Mucosa of gallbladder (tissue), 1 donor: ENCODE data around the gene FBXL20. TPM values are rescaled to one million over a fixed set of nuclear protein-coding genes. Genes with fewer than 3 reads are reported as not detected.
A peak's percentile ranks its signal among the peaks of the same experiment; 100 is the strongest.
"Not testable (repeated sequence)": the region's sequence is repeated elsewhere in the genome, so short reads cannot be mapped to it uniquely, and the experiment has no call there.

ENCODE experiments used
- DNase-seq: peaks from one replicate; pipeline ENCODE4 v3.0.0-alpha.2; 2020; ENCODE audit warnings: low spot score
- total RNA-seq: library from RNA; stranded (reverse); gene quantifications from one replicate; pipeline ENCODE4 v1.2.1, GENCODE V29; 2021
- donor health status: DM: no; HTN: no; CAD: no.

Gene FBXL20, protein sequence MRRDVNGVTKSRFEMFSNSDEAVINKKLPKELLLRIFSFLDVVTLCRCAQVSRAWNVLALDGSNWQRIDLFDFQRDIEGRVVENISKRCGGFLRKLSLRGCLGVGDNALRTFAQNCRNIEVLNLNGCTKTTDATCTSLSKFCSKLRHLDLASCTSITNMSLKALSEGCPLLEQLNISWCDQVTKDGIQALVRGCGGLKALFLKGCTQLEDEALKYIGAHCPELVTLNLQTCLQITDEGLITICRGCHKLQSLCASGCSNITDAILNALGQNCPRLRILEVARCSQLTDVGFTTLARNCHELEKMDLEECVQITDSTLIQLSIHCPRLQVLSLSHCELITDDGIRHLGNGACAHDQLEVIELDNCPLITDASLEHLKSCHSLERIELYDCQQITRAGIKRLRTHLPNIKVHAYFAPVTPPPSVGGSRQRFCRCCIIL
- 31.8 TPM for total RNA-seq

DNA sequence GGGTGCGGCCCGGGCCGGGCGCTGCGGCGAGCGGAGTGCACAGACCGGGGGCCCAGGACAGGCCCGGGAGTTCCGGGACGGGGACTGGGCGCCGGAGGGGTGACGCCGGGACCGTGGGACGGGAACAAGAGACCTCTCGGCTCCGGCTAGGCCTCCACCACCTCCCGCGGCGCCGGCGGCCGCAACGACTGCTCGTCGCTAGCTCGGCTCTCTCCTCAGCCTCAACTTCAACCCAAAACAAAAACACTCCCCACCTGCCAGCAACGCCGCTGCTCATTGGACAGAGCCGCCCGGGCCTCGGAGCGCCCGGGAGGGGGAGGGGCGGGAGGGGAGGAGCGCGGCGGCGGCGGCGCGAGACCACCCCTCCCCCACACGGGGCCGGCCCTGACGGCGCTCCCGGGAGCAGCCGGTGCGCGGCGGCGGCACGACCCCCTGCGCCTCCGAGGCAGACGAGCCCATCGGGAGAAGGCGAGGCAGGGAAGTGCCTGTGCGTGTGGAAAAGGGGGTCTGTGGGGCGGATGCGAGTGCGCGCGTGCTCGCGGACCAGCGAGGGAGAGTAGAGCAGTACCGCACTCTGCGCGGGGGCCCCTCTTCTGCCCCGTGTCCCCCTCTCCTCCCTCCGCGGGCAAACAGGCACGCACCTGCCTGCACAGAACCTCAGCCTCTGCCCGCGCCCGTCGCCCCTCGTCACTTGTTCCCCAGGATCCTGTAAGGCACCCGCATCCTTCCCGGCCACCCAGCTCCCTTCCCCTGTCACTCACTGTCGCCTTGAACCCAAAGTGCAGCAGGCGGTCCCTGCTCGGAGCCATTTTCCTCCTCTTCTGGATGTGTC lies at the start of gene FBXL20:
FBXL20 (minus strand) TSS at position 215 of the 832 bp plus-strand sequence. CDS start 224 bp downstream, outside the sequence.
- peak; percentile 95 for DNase-seq

GRCh38 chr17:39450847-39451581 lies 49.6 kb upstream of the FBXL20 start, which contains the start of gene MED1:
MED1 (minus strand) TSS chr17:39451263; CDS start chr17:39451062, 201 bp downstream.
- peak; percentile 97 for DNase-seq

GRCh38 chr17:39450051-39450450 lies 48.6 kb upstream of the FBXL20 start:
- no peak for DNase-seq

GRCh38 chr17:39447561-39447960 lies 46.1 kb upstream of the FBXL20 start:
- no peak for DNase-seq

- no peak for DNase-seq
These were observed 41.9 kb upstream of the FBXL20 start for GRCh38 chr17:39443326-39443725.

DNA sequence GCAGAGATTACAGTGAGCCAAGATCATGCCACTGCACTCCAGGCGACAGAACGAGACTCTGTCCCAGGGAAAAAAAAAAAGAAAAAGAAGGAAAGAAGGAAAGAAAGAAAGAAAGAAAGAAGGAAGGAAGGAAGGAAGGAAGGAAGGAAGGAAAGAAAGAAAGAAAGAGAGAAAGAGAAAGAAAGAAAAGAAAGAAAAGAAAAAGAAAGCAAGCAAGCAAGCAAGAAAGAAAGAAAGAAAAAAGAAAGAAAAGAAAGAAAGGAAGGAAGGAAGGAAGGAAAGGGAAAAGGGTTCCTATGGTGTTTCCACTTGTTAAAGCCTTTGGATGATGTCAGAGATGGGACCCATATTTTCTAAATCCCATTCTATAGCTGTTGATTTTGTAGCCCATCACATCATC lies 38.4 kb upstream of the FBXL20 start:
- DNase-seq = not testable (repeated sequence)

DNA sequence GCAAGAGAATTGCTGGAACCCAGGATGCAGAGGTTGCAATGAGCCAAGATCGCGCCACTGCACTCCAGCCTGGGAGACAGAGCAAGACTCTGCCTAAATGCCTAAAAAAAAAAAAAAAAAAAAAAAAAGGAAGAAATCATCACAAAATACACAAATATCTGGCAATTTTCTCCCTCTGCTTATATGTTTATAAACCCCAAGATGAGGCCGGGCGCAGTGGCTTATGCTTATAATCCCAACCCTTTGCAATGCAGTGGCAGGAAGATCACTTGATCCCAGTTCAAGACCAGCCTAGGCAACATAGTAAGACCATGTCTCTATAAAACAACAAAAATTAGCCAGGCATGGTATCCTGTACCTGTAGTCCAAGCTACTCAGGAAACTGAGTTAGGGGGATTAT lies 28.2 kb upstream of the FBXL20 start:
- DNase-seq = no peak

DNA sequence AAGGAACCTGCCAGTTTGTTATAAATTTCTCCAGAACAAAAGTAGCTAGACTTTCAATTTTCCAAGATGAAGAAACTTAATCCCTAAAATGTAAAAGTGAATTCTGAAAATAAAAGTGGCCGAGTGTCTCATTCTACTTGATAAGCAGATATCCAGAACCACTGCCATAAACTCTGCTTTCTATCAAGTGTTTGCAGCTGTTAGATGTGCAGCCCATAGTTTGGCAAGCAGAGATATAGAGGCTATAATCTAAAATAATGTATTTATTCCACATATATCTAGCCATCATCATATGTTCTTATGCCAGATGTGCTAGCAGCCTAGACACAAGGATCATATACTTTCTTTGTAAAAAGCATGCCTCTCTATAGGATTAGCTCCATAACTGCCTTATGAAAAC lies 14.7 kb upstream of the FBXL20 start:
- no peak for DNase-seq

DNA sequence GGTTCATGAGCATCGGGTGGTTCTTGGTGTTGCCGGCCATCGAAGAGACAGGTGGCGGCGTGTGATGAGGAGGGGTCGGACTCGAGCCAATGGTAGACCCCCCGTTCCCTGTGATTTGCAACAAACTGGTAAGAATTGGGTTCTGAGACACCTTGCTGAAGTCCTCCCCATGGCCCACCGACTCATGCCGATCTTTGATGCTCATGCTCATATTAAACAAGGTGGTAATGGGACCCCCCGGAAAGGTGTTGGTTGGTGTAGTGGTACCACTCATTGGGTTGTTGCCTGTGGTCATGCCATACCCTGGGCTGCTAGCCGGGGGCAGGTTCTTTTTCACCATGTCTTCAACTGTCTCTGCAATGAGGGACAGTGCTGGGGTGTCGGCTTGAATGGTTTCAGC lies 8.9 kb upstream of the FBXL20 start:
- no peak for DNase-seq

DNA sequence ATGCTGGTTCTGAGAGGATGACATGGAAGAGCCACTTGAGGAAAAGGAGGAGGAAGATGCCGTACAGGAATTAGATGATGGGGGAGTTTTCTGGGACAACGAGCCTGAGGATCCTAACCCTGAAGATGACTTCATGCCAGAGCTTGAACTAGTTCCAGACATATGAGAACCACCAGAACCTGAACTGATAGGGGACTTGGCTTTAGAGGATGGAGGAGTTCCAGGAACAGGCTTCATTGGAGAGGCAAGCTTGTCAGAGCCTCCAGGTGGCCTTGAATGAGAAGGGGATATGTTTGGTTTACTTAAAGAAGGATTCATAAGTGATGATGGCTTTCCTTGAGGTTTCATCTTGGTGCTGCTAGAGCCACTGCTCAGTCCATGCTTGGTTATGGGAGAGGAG lies 6.9 kb upstream of the FBXL20 start:
- DNase-seq = no peak

DNA sequence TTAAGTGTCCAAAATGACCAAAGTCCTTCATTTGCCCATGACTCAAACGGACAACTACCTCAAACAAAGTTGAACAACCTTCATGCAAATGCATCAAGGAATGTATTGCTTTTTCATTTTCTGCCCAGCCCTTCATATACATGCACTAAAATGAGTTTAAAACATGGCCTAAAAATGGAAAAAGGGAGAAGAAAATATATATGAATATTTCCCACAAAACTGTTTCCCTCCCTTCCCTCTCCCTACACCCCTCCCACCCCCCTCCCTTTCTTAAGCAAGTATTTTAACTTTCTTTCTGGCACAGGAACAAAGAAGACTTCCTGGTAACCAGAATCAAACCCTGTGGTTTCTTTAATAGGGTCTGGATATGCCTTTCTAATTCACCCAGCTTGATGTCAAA lies 5.5 kb upstream of the FBXL20 start:
- DNase-seq = no peak

- no peak for DNase-seq
These were observed 4.0 kb upstream of the FBXL20 start for GRCh38 chr17:39405436-39405835.

GRCh38 chr17:39404542-39405378 lies 3.3 kb upstream of the FBXL20 start:
- no peak for DNase-seq

GRCh38 chr17:39402890-39403605 lies 1.6 kb upstream of the FBXL20 start:
- no peak for DNase-seq

DNA sequence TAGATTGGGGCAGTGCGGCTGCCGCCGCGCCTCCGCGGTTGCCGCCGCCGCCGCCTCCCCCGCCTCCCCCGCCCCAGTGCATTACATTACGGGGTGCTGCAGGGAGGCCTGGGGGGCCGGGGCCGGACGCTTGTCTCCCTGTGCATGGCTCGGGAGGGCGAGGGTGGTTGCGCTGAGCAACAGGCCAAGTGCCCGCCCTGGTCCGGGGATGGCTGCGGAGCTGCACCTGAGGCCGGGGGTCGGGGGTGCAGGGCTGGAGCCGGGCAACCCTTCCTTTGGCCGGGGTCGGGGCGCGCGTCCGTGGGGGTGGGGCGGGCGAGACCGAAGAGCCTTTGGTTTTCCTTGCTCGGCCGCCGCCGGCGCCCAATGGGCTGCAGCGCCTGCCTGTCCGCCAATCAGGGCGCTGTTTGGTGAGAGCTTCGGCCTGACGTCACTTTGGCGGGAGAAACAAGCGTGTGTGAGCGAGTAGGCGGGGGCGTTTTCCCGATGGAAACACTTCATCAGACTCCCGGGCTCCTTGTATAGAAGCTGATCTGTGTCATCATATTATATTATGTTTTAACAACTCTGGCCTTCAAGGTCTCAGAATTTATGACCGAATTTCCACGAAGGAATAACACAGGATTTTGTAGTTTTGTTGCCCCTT lies 941 bp upstream of the FBXL20 start:
- peak; percentile 93 for DNase-seq

DNA sequence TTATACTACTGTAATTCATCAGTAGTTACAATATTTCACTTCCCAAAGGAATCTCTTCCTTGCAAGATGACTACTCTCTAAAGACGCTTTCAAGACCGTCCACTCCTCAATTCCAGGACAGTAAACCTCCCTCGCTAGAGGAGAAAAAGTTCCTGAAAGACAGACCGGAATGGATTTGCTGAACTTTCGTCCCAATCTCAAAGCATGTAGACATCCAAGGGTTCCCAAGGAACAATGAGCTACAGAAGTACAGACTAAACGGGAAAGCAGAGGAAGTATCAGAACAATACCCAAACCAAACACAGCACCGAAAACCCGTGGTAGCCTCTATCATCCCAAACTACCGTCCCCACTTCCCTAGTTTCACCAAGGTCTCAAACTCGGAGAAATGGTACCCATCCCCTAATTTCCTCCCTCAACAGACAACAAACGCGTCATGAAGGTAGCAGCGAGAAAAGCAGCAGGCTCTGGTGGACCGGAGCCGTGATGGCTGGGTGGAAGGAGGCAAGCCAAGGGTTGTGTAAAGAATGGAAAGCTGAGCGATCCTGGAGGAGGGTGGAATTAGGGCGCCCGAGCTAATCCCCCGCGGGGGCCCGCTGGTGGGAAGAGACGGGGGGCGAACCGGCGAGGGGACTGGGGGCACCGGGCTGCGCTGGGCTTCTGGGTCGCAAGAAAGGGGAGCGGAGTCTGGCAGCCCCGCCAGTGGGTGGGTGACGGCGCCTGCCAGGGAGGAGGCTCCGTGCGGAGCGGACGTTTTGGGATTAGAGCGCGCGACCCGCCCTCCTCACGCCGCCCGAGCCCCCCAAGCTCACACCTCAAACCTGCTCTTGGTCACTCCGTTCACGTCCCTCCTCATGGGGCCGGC lies 647 bp downstream of the FBXL20 start:
- peak; percentile 10 for DNase-seq

DNA sequence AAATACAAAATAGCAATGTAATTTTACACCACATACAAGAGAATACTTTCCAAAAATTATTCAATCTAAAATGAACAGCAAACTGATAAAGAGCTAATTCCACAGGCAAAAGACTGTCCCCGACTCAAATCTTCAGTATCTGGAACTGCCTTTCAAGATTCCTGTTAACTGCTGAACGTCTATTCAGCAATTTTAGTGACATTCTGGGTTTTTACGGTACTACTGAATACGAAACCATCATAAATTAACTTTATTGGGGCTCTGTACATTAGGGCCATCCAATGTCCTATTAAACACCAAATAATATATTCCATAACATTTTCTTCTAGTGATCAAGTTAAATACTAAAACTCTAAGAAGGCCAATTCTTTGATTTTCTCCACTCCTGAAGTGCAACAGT lies 1.6 kb downstream of the FBXL20 start:
- DNase-seq = no peak

- no peak for DNase-seq
These were observed 7.7 kb downstream of the FBXL20 start for GRCh38 chr17:39393736-39394135.

GRCh38 chr17:39391448-39391847 lies 10.0 kb downstream of the FBXL20 start:
- DNase-seq = no peak
